Astrocyte of the hippocampus (primary cell): ENCODE measurements around the gene MBD3.
A peak's percentile ranks its signal among the peaks of the same experiment; 100 is the strongest.

ENCODE experiments used
- DNase-seq: peaks from one replicate; pipeline ENCODE4 v3.0.0; 2011; ENCODE audit warnings: low read depth, low spot score

MBD3 gene

DNA sequence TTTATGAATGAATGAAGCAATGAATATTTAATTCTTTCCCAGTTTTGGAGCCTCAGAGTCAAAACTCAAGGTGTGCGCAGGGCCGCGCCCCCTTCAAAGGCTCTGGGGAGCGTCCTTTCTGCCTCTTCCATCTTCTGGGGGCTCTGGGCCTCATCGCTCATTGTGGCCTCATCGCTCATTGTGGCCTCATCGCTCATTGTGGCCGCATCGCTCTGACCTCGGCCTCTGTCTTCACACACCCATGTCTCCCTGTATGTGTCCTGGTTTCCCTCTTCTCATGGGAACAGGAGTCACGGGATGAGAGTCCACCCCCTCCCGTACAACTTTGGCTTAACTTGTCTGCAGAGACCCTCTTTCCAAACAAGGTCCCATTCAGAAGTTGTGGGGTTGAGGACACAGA lies 21.3 kb downstream of the MBD3 start:
- DNase-seq = no peak

DNA sequence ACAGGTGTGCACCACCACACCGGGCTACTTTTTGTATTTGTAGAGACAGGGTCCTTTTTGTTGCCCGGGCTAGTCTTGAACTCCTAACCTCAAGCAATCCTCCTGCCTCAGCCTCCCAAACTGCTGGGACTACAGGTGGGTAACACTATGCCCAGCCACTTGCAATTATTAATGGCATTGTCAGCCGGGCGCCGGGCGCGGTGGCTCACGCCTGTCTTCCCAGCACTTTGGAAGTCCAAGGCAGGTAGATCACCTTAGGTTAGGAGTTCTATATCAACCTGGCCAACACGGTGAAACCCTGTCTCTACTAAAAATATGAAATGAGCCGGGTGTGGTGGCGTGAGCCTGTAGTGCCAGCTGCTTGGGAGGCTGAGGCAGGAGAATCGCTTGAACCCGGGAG lies 21.8 kb downstream of the MBD3 start:
- DNase-seq = no peak

DNA sequence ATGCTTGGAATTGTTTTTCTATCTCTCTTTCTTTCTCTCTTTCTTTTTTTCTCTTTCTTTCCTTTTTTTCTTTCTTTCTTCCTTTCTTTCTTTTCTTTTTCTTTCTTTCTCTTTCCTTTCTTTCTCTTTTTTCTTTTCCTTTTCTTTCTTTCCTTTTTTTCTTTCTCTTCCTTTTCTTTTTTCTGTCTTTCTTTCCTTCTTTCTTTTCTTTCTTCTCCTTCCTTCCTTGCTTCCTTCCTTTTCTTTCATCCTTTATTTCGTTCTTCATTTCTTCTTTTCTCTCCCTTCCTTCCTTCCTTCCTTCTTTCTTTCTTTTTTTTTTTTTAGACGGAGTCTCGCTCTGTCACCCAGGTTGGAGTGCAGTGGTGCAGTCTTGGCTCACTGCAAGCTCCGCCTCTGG lies 22.7 kb downstream of the MBD3 start:
- DNase-seq = no peak

DNA sequence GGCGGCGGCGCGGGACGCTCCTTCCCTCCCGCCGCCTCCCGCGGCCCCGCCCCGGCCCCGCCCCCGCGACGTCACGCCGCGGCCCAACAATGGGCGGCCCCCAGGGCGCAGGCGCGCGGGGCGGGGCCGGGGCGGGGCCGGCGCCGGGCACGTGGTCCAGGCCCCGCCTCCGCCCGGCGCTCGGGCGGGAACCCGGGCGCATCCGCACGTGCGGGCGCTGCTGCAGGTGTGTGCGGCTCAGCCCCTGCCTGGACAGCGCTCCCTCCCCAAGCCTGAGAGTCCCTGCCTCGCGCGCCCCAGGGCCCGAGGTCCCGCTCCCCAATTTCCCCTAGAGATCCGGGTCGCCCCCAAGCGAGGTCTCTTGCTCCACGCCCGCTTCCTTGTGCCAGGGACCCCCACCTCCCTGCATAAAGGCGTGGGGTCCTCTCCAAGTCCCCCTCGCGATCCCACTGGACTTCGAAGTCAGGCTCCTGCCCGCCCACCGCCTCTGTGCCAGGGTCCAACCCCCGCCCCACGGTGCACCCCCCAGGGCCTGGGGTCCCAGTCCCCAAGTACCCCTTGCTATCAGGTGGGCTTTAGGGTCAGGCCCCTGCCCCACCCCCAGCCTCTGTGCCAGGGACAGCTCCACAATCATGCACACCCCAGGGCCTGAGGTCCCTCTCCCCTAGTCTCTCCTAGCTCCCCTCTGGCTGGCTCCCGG lies 24.2 kb downstream of the MBD3 start, which contains the start of gene MEX3D:
TSS of gene MEX3D (minus strand) at position 6 of the 700 bp plus-strand sequence. CDS start 267 bp downstream, outside the sequence.
- DNase-seq = peak; percentile 94

DNA sequence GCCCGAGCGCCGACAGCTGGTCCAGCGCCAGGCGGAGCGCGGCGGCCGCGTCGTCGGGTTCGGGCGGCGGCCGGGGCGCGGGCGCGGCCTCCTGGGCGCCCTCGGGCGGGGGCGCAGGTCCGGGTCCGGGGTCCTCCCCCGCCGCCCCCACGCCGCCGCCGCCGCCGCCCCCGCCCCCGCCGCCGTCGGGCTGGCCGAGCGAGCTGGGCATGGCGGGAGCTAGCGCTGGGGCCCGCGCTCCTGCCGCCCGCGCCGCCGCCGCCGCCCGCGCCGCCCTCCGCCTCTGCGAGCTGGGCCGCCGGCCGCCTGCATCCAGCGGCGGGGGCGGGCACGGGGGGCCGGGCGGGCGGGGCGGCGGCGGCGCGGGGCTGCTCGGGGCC lies 24.8 kb downstream of the MBD3 start:
- DNase-seq = peak; percentile 37

DNA sequence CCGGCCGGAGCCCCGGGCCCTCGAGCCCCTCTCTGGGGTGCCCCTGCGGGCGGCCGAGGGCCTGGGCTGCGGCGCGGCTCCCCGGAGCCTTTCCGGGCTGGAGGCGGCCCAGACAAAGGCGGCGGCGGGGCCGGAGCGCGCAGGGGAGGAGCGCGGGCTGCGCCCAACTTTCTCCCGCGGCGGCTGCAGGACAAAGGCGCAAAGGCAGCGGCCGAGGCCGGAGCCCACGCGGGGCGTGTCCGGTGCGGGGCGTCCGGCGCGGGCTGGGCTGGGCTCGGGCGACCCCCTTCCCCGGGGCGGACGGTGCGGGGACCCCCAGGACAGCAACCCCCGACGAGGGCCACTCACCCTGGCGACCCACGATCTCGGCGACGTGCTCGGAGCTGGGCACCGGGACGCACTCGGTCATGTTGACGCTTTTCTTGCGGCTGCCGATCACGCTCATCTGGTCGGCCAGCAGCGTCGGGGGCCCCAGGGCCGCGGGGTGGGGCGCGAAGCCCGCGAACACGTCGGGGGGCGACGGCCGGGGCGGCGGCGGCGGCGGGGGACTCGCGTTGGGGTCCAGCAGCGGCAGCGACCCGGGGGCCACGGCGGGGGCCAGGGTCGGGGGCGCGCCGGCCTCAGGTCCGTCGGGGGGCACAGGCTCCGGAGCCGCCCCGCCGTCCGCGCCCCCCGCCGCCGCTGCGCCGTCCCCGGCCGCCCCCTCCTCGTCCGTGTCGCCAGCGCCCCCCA lies 25.4 kb downstream of the MBD3 start:
- DNase-seq = peak; percentile 70

DNA sequence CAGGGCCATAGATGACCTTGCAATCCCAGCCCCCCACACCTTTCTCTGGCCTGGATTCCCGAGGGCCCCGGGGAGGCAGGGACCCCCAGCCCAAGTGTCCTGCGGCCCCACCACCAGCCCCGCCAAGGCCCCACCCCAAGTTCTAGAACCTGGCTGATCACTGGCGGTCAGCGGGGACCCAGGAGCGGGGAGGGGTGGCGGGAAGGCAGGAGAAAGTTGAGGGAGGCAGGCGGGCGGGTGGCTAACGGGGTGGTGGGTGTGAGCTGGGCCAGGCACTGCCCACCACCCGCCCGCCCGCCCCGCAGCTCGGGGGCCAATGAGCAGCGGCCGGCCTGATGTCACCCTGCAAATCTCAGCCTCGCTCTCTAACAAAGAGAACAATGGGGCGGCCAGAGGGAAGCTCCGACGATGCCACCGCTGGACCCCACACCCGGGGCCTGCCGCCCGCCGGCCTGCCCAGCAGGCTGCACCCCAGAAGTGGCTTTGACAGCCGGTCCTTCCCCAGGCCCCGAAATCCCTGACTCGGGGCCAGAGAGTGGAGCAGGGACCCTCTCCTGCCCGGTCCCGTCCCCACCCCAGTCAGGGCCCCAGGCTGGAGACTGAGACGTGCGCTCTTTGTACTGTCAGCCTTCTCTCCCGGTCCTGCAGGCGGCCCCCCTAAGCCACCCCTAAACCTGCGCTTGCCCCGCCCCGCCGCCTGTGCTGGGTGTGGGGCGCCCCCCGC lies 26.1 kb downstream of the MBD3 start:
- peak; percentile 94 for DNase-seq

DNA sequence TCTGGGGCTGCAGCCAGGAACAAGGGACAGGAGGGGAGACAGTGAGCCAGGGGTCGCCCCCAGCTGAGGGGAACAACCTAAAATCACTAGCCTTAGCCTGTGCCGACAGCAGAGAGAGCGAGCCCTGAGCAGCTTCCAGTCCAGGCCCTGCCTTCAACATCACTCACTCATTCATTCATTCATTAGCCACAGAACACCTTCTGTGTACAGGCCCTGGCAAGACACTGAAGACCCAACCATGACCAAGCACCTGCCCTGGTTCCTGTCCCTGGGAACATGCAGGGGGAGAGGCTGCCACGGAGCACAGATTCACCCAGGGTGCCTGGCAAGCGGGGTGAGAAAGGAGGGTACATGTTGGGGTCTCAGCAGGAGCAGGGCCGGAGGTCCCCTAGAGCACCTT lies 29.4 kb downstream of the MBD3 start:
- DNase-seq = no peak

DNA sequence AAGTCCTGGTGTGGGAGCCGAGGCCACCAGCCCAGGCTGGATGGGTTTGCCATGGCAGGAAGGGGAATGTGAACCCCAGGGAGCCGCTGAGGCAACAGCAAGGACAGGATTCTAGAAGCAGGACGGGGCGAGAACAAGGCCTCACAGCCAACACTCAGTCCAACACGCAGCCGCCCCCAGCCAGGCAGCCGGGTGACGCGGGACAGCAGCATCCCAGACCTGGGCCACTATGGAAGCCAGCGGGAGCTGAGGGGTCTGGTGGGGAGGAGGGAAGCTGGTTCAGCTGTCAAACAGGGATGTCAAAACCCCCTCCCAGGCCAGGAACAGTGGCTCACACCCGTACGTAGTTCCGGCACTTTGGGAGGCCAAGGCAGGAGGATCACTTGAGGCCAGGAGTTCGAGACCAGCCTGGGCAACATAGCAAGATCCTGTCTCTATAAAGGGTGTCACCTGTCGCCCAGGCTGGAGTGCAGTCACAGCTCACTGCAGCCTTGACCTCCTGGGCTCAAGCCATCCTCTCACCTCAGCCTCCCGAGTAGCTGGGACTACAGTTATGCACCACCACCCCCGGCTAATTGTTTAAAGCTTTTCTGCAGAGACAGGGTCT lies 31.3 kb downstream of the MBD3 start:
- DNase-seq = peak; percentile 32

DNA sequence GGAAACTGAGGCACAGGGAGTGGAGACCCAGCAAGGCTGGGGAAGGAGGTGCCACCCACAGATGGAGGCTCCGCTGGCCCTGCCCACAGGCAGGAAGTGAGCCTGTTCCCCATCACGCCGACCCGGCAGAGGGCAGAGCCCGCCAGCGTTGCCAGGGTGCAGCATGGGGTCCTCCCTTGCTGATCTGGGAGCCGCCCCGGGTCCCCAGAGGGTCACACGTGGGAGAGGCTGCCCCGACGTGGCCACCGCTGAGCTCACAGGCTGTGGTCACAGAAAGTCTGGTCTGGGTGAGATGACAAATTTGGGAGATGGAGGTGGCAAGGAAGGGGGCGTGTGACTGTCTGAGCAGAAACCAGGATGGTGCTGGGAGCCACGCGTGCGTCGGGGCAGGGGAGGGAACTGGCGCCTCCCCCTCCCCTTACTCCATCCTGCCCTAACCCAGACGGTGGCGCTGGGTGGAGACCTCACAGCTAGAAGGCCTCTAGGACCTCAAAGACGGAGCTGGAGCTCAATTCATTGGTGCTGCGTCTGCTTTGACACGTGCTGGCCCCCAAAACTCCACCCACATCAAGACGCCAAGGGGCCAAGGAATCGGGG lies 32.3 kb downstream of the MBD3 start:
- no peak for DNase-seq

DNA sequence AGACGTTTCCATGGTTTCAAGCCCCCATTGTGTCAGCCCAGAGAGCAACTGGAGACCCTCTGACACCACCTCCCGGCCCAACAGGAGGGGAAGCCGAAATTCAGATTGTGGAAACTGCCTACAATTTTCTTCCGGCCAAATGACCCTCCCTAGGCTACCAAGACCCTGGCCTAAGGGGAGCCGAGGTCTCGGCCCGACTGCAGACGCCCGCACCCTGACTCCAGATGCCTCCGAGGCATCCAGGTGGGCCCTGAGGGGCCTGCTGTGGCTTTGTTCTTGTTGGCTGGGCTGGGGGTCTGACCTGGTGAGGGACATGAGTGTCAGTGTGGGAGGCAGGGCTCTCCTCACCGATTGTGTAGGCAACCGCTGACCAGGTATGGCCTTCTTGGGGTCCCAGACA lies 34.1 kb downstream of the MBD3 start:
- no peak for DNase-seq

DNA sequence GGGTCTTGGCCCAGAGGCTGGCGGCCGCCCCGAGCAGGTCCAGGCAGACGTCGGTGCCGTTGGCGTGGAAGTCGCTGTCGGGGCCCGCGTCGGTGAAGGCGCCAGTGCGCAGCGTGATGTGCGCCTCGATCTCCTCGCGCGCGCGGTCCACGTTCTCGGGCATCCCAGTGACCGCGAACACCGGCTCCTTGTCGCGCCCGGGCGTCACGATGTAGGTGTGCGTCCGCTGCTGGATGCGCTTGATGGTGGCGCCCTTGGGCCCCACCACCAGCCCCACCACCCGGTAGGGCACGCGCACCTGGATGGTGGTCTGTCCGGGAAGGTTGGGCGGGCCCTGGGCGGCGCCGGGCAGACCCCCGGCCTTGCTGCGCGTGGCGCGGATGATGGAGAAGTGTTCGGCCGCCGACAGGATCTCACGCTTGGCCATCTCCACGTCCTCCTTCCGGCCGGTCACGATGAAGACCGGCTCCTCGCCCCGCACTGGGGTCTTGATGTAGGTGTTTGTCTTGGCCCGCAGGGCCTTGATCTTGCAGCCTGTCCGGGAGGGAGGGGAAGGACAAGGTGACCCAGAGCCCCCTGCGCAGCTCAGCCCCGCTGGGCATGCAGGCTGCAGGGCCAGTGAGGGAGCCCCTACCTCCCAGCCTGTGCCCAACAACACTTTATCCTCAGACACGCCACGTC lies 36.1 kb downstream of the MBD3 start:
- no peak for DNase-seq

DNA sequence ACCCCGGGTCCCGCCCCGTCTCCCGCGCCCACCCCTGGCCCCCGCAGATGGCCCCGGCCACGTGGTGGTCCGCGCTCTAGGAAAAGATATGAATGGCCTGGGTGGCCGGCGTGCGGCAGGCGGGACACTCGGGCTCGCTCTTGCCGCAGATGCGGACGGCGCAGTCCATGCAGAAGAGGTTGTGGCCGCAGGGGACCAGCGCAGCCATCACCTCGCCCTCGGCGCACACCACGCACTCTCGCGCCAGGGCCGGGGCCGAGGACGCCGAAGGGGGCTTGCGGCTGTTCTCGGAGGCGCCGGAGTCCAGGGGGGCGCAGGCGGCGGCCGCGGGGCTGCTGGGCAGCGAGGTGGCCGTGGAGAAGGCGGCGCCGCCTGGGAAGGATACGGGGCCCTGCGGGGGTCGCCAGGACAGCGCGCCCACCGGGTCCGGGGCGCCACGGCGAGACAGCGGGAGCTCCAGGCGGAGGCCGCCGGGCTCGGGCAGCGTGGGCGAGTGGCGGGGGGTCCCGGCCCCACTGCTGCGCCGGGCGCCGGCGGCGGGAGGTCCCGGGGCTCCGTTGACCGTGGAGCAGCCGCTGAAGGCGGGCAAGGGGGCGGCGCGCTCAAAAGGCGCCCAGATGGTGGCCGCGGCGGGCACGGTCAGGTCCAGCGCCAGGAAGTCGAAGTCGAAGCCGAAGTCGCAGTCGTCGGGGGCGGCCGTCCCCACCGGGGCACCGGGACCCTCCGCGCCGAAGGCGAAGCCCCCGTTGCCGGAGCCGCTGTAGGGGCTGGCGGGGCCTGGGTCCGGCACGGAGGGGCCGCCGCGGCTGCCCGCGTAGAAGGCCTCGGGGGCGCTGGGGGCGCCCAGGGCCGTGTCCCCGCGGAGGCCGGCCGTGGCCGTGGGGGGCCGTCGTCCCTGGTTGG lies 36.9 kb downstream of the MBD3 start:
- DNase-seq = no peak

DNA sequence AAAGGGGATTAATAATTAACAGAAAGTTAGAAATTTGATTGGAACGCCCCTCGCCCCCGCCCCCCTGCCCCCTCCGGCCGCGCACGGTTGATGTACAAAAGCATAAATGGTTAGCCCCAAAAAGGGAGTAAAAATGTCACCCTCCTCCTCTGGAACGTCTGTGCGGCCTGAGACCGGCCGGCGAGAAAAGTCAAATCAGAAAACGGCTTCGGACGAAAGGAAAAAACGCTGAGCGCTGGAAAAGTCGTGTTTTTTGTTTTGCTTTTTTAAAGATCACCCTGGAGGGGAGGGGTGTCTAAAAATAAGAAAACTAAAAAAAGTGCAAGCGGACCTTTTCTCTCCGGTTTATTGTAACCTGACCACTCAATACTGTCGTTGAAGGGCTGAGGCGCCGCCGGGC lies 37.7 kb downstream of the MBD3 start:
- DNase-seq = no peak

DNA sequence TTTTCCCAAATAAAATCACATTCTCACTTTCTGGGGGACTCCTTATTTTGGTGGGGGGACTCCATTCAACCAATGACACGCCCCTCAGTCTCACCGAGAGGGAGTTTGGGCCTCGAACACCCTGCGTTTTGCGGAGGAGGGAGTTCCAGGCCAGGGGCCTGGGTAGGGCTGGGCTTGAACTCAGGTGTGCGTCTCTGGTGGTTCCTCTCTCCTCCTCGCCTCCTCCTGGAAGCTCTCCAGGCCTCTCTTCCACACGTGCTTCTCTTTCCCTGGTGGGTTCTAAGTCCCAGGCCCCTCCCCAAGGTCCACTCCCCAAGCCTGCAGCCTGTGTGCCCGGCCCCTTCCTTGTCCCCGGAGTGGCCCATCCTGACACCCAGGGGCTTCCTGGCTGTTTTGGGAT lies 39.2 kb downstream of the MBD3 start:
- no peak for DNase-seq

DNA sequence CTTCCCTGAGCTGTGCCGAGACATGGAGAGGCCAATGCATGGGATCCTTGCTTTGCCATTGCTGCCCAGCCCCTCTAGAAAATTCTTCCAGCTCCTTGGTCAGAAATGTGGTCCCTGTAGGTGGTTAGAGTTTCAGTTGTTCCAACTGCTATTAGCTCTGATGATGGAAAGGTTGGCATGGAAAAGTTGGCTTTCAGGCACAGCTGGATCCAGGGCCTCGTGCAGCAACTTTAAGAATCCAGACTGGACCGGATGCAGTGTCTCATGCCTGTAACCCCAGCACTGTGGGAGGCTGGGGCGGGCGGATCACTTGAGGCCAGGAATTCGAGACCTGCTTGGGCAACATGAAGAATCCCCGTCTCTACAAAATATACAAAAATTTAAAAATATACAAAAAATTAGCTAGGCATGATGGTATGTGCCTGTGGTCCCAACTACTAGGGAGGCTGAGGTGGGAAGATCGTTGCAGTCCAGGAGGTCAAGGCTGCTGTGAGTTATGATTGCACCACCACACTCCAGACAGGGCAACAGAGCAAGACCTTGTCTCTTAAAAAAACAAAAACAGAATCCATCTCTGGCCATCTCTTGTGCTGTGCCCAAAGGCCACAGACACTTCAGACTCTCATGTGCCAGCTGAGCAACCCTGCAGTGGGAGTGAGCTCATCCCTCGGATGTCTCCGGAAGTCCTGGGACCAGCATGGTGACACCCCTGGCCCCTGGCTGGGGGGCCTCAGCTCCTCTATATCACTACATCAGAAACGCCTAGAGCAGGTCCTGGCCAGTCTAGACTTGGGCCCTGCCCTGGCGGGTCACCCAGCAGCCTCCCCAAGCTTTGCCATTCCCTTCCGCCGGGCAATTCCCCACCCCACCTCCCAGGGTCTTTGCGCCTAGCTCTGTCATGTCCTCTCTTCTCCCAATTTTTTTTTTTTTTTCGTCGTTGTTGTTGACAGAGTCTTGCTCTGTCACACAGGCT lies 41.3 kb downstream of the MBD3 start:
- no peak for DNase-seq

DNA sequence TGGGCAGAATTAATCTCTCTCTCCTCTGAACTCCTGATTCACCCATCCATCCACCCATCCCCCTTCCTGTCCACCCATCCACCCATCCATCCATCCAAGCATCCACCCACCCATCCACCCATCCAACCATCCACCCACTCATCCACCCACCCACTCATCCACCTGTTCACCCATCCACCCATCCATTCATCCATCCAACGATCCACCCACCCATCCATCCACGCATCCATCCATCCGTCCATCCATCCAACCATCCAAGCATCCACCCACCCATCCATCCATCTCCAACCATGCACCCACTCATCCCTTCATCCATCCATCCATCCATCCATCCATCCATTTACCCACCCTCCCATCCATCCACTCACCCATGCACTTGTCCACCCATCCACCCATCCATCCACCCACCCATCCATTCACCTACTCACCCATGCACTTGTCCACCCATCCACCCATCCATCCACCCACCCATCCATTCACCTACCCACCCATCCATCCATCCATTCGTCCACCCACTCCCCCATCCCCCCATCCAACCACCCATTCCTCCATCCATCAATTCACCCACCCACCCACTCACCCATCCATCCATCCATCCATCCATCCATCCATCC lies 43.2 kb downstream of the MBD3 start:
- DNase-seq = no peak

DNA sequence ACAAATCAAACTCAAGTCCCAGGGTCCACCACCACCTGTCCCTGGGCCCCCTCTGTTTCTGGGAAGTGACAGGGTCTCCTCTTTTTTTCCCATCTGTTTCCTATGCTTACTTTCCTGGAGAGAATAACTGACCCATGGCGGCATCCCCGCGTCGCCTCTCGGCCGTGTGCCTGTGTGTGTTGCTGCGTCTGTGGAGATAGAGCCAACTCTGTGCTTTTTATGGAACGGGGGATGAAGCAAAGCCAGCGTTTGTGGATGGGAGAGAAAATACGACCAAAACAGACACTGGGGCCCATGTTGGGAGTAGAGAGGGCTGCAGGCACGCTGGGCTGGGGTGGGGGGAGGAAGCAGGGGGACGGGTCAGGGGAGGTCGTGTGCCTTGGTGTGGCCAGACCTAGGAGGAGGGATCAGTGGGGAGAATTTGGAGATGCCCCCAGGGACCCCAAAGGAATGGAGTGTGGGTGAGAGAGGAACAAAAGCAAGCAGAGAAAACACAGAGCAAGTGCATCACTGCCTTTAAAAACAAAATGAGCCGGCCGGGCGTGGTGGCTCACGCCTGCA lies 52.2 kb downstream of the MBD3 start:
- no peak for DNase-seq
